ENCODE data around the gene LCNL1. TPM values are rescaled to one million over a fixed set of nuclear protein-coding genes. Genes with fewer than 3 reads are reported as not detected.

Gene LCNL1
- total RNA-seq, 1 donor from 2014 or later: not detected

DNA sequence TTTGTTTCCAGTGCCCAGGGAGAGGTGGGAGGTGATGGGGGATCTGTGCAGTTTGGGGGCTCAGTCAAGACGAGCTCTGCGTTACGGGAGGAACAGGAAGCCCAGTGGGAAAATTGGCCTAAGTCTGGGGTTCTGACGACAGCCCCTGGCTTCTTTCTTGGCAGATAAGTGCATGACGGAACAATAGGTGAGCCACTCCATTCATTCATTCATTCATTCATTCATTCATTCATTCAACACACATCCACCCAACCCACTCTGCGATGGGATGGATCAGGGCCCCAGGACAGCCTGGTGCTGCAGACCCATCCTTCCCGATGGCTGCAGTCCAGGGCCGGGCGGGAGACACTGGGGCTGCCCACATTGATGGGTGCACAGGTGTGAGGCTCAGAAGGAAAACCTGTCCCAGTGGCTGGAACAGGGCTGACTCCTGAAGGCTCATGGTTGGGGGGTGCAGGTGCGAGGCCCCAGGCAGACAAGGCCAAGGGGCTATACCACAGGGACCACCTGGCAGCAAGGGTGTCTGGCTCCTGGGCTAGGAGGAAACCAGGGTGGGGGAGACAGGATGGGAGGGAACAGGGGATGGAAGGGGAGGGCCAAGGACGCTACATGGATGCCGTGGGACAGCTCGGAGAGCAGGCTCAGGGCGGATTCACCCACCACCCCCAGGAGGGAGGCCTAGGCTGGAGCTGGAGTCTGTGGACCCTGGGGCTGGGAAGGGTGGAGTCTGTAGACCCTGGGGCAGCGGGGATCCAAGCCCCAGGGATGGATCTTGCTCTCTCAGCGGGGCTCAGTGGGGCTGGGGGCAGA lies 1.9 kb upstream of the LCNL1 start:
- Mint-ChIP-seq H3K4me1 (peaks cover 2% of the 10 kb centered on the region), H3K9me3 (no peaks in the 10 kb centered on the region), H3K27me3 (peaks cover 13% of the 10 kb centered on the region), H3K27ac (no peak overlapping the region), H3K36me3 (ENCODE audit: low read depth) (no peaks in the 10 kb centered on the region), H3K4me3 (no peak overlapping the region)
- no peak for DNase-seq
- intact Hi-C loops (cut with micrococcal nuclease): no loop called here

GRCh38 chr9:136981588-136982231 lies 1.1 kb upstream of the LCNL1 start:
- Mint-ChIP-seq H3K36me3 (ENCODE audit: low read depth) (no peaks in the 10 kb centered on the region), H3K4me3 (no peak overlapping the region), H3K27ac (no peak overlapping the region), H3K4me1 (no peaks in the 10 kb centered on the region), H3K9me3 (no peaks in the 10 kb centered on the region), H3K27me3 (peaks cover 19% of the 10 kb centered on the region)
- no peak for DNase-seq
- intact Hi-C loops (cut with micrococcal nuclease): no loop called here

DNA sequence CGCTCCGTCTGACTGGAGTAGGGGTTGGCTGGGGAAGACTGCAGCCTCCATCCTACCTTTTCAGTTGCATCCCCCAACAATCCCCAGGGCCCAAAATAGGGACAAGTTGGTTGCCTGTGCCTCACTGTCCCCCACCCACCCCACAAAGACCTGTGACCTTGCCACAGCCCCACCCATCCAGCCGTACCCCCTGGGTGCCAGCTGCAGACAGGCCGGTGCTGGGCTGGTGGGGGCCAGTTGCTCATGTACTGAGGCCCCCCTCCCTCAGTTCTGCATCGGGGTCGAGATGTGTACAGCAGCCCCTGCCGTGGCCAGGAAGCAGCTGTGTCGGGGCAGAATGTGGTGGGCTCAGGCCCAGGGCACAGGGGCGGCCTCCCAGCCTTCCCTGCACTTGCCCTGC lies 374 bp downstream of the LCNL1 start:
- Mint-ChIP-seq H3K27ac (no peak overlapping the region), H3K4me1 (no peaks in the 10 kb centered on the region), H3K4me3 (no peak overlapping the region), H3K36me3 (ENCODE audit: low read depth) (no peaks in the 10 kb centered on the region), H3K27me3 (peaks cover 24% of the 10 kb centered on the region), H3K9me3 (no peaks in the 10 kb centered on the region)
- intact Hi-C loops (cut with micrococcal nuclease): no loop called here
- no peak for DNase-seq

DNA sequence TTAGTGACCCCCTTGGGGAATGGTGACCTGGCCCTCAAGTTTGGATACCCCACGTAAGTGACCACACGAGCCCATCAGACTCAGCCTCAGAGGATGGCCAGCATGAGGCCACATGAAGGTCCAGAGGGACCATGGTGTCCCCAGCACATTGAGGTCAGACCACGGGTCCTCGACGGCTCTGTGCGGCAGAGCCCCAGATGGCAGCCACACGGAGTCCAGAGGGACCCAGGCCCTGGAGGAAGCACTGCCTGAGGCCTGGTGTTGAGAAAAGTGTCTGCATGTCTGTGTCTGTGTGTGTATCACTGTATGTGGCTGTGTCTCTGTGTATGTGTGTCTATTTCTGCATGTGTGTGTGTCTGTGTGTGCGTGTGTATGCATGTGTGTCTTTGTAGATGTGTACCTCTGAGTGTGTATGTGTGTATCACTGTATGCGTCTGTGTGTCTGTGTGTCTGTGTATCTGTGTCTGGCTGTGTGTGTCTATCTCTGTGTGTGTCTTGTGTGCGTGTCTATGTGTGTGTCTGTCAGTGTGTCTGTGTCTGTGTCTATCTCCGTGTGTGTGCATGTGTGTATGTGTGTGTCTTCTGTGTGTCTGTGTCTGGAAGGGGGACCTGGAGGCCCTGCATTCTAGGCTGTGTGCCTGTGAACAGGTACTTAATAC lies 992 bp downstream of the LCNL1 start:
- DNase-seq: no peak
- Mint-ChIP-seq H3K36me3 (ENCODE audit: low read depth) (no peaks in the 10 kb centered on the region), H3K4me3 (no peak overlapping the region), H3K4me1 (no peaks in the 10 kb centered on the region), H3K27me3 (peaks cover 28% of the 10 kb centered on the region), H3K27ac (no peak overlapping the region), H3K9me3 (no peaks in the 10 kb centered on the region)
- intact Hi-C loops (cut with micrococcal nuclease): no loop called here

GRCh38 chr9:136984464-136985026 lies 1.8 kb downstream of the LCNL1 start:
- Mint-ChIP-seq H3K4me3 (no peak overlapping the region), H3K27me3 (peaks cover 30% of the 10 kb centered on the region), H3K9me3 (no peaks in the 10 kb centered on the region), H3K36me3 (ENCODE audit: low read depth) (no peaks in the 10 kb centered on the region), H3K27ac (no peak overlapping the region), H3K4me1 (no peaks in the 10 kb centered on the region)
- no peak for DNase-seq
- intact Hi-C loops (cut with micrococcal nuclease): no loop called here

DNA sequence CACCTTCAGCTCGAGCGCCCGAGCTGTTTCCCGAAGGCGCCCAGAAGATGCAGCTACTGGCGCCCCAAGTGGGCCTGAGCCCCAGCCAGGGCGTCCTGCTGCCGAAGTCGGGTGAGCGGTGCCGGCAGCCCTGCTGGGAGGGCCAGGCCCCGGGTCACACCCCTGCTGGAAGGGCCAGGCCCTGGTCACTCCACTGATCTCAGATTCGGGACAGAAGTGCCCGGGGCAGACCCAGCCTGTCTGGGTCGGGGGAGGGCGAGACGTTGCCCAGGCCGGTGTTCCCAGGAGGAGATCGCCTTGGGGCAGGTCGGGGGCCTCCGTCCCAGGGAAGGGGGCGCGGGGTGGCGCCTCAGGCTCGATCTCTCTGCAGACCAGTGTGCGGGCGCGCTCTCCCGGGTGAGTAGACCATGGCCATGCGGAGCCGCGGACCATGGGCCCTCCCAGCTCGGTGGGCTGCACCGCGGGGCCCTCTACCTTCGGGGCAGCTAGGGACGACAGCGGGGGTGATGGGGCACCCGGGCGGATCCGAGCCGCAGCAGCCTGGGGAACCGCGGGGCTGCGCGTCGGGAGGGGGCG lies 2.3 kb downstream of the LCNL1 start:
- Mint-ChIP-seq H3K4me3 (no peak overlapping the region), H3K27ac (no peak overlapping the region), H3K36me3 (ENCODE audit: low read depth) (no peaks in the 10 kb centered on the region), H3K9me3 (no peaks in the 10 kb centered on the region), H3K27me3 (peaks cover 36% of the 10 kb centered on the region), H3K4me1 (no peaks in the 10 kb centered on the region)
- no peak for DNase-seq
- intact Hi-C loops (cut with micrococcal nuclease): no loop called here

- H3K27ac Mint-ChIP-seq: no peak overlapping the region
- intact Hi-C loops (cut with micrococcal nuclease): no loop called here
- no peak for DNase-seq
- H3K4me3 Mint-ChIP-seq: no peak overlapping the region
- peaks cover 40% of the 10 kb centered on the region for H3K27me3 Mint-ChIP-seq
- peaks cover 2% of the 10 kb centered on the region for H3K4me1 Mint-ChIP-seq
- no peaks in the 10 kb centered on the region for H3K36me3 Mint-ChIP-seq (ENCODE audit: low read depth)
- no peaks in the 10 kb centered on the region for H3K9me3 Mint-ChIP-seq
Measured at GRCh38 chr9:136985853-136986252, 3.1 kb downstream of the LCNL1 start.

- H3K4me1 Mint-ChIP-seq: peaks cover 13% of the 10 kb centered on the region
- H3K4me3 Mint-ChIP-seq: no peak overlapping the region
Measured at GRCh38 chr9:136988872-136989271, 6.1 kb downstream of the LCNL1 start.

DNA sequence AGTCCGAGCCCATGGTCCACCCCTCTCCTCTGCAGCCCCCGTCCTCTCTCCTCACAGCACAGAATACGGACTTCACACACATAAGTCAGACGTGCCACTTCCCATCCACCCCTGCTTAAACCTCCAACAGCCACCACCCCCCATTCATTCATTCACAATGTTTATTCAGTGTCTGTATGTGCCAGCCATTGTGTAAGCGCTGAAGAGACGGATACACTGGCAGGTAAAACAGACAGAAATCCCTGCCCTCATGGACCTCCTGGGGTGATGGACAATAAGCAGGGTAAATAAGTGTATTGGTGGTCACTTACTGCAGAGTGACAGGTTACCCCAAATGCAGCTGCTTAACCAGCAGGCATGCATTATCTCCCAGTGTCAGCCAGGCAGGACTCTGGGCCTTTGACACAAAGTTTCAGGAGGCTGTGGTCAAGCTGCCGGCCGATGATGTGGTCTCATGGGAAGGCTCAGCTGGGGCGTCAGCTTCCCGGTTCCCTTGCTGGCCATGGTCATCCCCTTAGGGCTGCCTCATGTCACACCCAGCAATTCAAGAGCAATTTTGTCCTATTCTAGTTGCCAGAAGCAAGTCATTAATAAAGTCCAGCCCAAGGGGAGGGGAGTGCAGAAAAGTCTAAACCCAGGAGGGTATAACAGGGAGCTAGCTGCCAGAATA lies 7.6 kb downstream of the LCNL1 start:
- peak overlapping the region; percentile 87 for H3K4me3 Mint-ChIP-seq
- intact Hi-C loops (cut with micrococcal nuclease): no loop called here
- H3K36me3 Mint-ChIP-seq (ENCODE audit: low read depth): peaks cover 16% of the 10 kb centered on the region
- H3K27me3 Mint-ChIP-seq: peaks cover 29% of the 10 kb centered on the region
- H3K9me3 Mint-ChIP-seq: no peaks in the 10 kb centered on the region
- no peak for DNase-seq
- H3K4me1 Mint-ChIP-seq: peaks cover 14% of the 10 kb centered on the region
- peak overlapping the region; percentile 23 for H3K27ac Mint-ChIP-seq

More at GRCh38 chr9:136988872-136989271, 6.1 kb downstream of the LCNL1 start:
- Mint-ChIP-seq H3K36me3 (ENCODE audit: low read depth) (peaks cover 12% of the 10 kb centered on the region), H3K27ac (no peak overlapping the region), H3K27me3 (peaks cover 37% of the 10 kb centered on the region), H3K9me3 (no peaks in the 10 kb centered on the region)
- DNase-seq: no peak
- intact Hi-C loops (cut with micrococcal nuclease): no loop called here

- H3K36me3 Mint-ChIP-seq (ENCODE audit: low read depth): peaks cover 18% of the 10 kb centered on the region
- H3K4me3 Mint-ChIP-seq: peak within 1 kb of the TSS; percentile 87
- no peaks in the 10 kb centered on the region for H3K9me3 Mint-ChIP-seq
- intact Hi-C loops (cut with micrococcal nuclease): loop anchor here (1.0 to 2.0 kb wide), 5 partner anchors 13 to 201 kb away; partner anchors contain the start of genes FBXW5 and TMEM141
- peaks cover 21% of the 10 kb centered on the region for H3K27me3 Mint-ChIP-seq
- H3K27ac Mint-ChIP-seq: peak within 1 kb of the TSS; percentile 90
- DNase-seq: peak; percentile 99
- H3K4me1 Mint-ChIP-seq: peaks cover 19% of the 10 kb centered on the region
Measured at GRCh38 chr9:136991993-136992818, 9.4 kb downstream of the LCNL1 start, which contains the start of gene PAXX. Gene PAXX (plus strand): TSS chr9:136992422. CDS start chr9:136992444, 22 bp downstream.

- intact Hi-C loops (cut with micrococcal nuclease): loop anchor here (1.0 to 2.0 kb wide), 5 partner anchors 14 to 202 kb away; partner anchors contain the start of genes FBXW5 and TMEM141
- Mint-ChIP-seq H3K4me3 (peak overlapping the region; percentile 87), H3K27ac (peak overlapping the region; percentile 90), H3K4me1 (peaks cover 23% of the 10 kb centered on the region), H3K27me3 (peaks cover 18% of the 10 kb centered on the region), H3K9me3 (no peaks in the 10 kb centered on the region), H3K36me3 (ENCODE audit: low read depth) (peaks cover 18% of the 10 kb centered on the region)
- no peak for DNase-seq
Measured at GRCh38 chr9:136992819-136993369, 10.1 kb downstream of the LCNL1 start.

DNA sequence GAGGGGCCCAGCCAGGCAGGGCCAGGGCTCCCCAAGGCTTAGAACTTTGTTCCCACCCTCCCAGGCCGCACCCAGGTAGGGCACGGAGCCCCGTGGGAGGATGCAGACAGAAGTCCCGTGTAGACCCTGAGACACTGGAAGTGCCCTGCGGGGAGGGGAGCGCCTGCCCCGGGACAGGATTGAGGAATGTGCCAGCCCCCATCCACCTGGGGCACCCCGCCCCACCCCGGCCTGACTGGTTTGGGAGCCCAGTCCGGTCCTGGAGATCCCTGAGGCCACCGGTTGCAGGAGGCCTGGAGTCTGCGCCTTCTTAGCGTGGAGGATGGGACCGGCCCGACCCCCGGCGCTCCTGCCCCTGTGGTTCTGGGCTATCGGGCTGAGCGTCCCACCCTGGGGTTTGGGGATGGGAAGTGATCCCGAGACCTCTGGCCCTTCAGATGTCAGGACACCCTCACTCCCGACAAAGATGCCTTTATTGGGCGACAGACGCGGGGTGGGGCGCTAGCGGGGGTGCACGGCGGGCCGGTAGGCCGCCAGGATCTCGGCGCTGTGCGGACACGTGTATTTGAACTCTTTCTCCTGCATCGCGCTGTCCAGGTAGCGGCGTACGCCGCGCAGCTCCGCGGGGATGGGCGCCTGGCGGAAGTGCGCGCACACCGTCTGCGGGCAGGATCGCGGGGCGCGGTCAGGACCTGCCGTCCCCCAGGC lies 11.5 kb downstream of the LCNL1 start:
- H3K9me3 Mint-ChIP-seq: no peaks in the 10 kb centered on the region
- peaks cover 18% of the 10 kb centered on the region for H3K36me3 Mint-ChIP-seq (ENCODE audit: low read depth)
- peak overlapping the region; percentile 87 for H3K4me3 Mint-ChIP-seq
- intact Hi-C loops (cut with micrococcal nuclease): no loop called here
- H3K27me3 Mint-ChIP-seq: peaks cover 10% of the 10 kb centered on the region
- no peak for DNase-seq
- peaks cover 31% of the 10 kb centered on the region for H3K4me1 Mint-ChIP-seq
- no peak overlapping the region for H3K27ac Mint-ChIP-seq
